BLaER1 (cell line): ENCODE results near the gene RFTN1.

ENCODE experiments used
- H3K27ac ChIP-seq: shearing (Covaris generic); formaldehyde crosslinking; 2 replicates; pipeline ENCODE4 v1.8.1; 2022
- H3K27me3 ChIP-seq: shearing (Covaris generic); formaldehyde crosslinking; 2 replicates; pipeline ENCODE4 v1.8.1; 2022
- H3K36me3 ChIP-seq: shearing (Covaris generic); formaldehyde crosslinking; 2 replicates; pipeline ENCODE4 v1.8.1; 2022
- H3K4me1 ChIP-seq: shearing (Covaris generic); formaldehyde crosslinking; 2 replicates; pipeline ENCODE4 v1.8.1; 2022
- H3K4me2 ChIP-seq: shearing (Covaris generic); formaldehyde crosslinking; 2 replicates; pipeline ENCODE4 v1.8.1; 2022
- H3K4me3 ChIP-seq: shearing (Covaris generic); formaldehyde crosslinking; 2 replicates; pipeline ENCODE4 v1.8.1; 2022
- H3K9ac ChIP-seq: shearing (Covaris generic); formaldehyde crosslinking; 2 replicates; pipeline ENCODE4 v1.8.1; 2022
- H3K9me3 ChIP-seq: shearing (Covaris generic); formaldehyde crosslinking; 2 replicates; pipeline ENCODE4 v1.8.1; 2022
- H4K20me1 ChIP-seq: shearing (Covaris generic); formaldehyde crosslinking; 2 replicates; pipeline ENCODE4 v1.8.1; 2022
- Cebpa-rat ChIP-seq: shearing (Covaris generic); IDR thresholded peaks from 2 replicates; pipeline ENCODE4 v1.8.1; 2022

RFTN1 gene

GRCh38 chr3:16461463-16462245, 51.8 kb downstream of the RFTN1 start:
- Histone ChIP-seq H3K27ac (no peak overlapping the region), H3K36me3 (peaks cover 61% of the 10 kb centered on the region), H4K20me1 (peaks cover 60% of the 10 kb centered on the region), H3K9me3 (peaks cover 12% of the 10 kb centered on the region; the same call in 1 of the 2 replicates), H3K4me1 (peaks cover 18% of the 10 kb centered on the region), H3K27me3 (no peaks in the 10 kb centered on the region), H3K9ac (no peak overlapping the region), H3K4me3 (no peak overlapping the region), H3K4me2 (no peak overlapping the region)
- no peak for TF ChIP-seq Cebpa-rat

GRCh38 chr3:16460886-16461285, 52.6 kb downstream of the RFTN1 start:
- H3K4me1 ChIP-seq: peaks cover 18% of the 10 kb centered on the region
- H3K9ac ChIP-seq: no peak overlapping the region
- H3K4me3 ChIP-seq: no peak overlapping the region
- H3K36me3 ChIP-seq: peaks cover 54% of the 10 kb centered on the region
- peaks cover 60% of the 10 kb centered on the region for H4K20me1 ChIP-seq
- H3K9me3 ChIP-seq: peaks cover 12% of the 10 kb centered on the region; the same call in 1 of the 2 replicates
- no peak for TF ChIP-seq Cebpa-rat
- H3K4me2 ChIP-seq: no peak overlapping the region
- H3K27ac ChIP-seq: no peak overlapping the region
- H3K27me3 ChIP-seq: no peaks in the 10 kb centered on the region

GRCh38 chr3:16460273-16460672, 53.2 kb downstream of the RFTN1 start:
- no peak overlapping the region for H3K4me2 ChIP-seq
- peaks cover 18% of the 10 kb centered on the region for H3K4me1 ChIP-seq

GRCh38 chr3:16456784-16457415, 56.6 kb downstream of the RFTN1 start:
- peaks cover 6% of the 10 kb centered on the region; the same call in 1 of the 2 replicates for H3K9me3 ChIP-seq
- H3K4me1 ChIP-seq: no peaks in the 10 kb centered on the region
- no peak overlapping the region for H3K9ac ChIP-seq
- H3K27me3 ChIP-seq: no peaks in the 10 kb centered on the region
- H3K36me3 ChIP-seq: peaks cover 62% of the 10 kb centered on the region
- H3K4me3 ChIP-seq: no peak overlapping the region
- no peak for TF ChIP-seq Cebpa-rat
- peaks cover 86% of the 10 kb centered on the region for H4K20me1 ChIP-seq
- H3K4me2 ChIP-seq: no peak overlapping the region
- H3K27ac ChIP-seq: no peak overlapping the region

More at GRCh38 chr3:16460273-16460672, 53.2 kb downstream of the RFTN1 start:
- Histone ChIP-seq H3K27ac (no peak overlapping the region), H4K20me1 (peaks cover 61% of the 10 kb centered on the region), H3K27me3 (no peaks in the 10 kb centered on the region), H3K9me3 (peaks cover 12% of the 10 kb centered on the region; the same call in 1 of the 2 replicates), H3K9ac (no peak overlapping the region), H3K4me3 (no peak overlapping the region), H3K36me3 (peaks cover 51% of the 10 kb centered on the region)
- TF ChIP-seq Cebpa-rat: no peak

GRCh38 chr3:16455966-16456365, 57.5 kb downstream of the RFTN1 start:
- H3K4me2 ChIP-seq: no peak overlapping the region
- H3K4me3 ChIP-seq: no peak overlapping the region
- H3K27ac ChIP-seq: no peak overlapping the region
- no peak for TF ChIP-seq Cebpa-rat
- peaks cover 6% of the 10 kb centered on the region; the same call in 1 of the 2 replicates for H3K9me3 ChIP-seq
- H3K27me3 ChIP-seq: no peaks in the 10 kb centered on the region
- H3K4me1 ChIP-seq: no peaks in the 10 kb centered on the region
- H3K36me3 ChIP-seq: peaks cover 70% of the 10 kb centered on the region
- no peak overlapping the region for H3K9ac ChIP-seq
- H4K20me1 ChIP-seq: peaks cover 86% of the 10 kb centered on the region

- Histone ChIP-seq H3K4me3 (no peak overlapping the region), H3K27me3 (no peaks in the 10 kb centered on the region), H3K9me3 (peaks cover 6% of the 10 kb centered on the region; the same call in 1 of the 2 replicates), H3K36me3 (peaks cover 74% of the 10 kb centered on the region), H4K20me1 (peaks cover 86% of the 10 kb centered on the region), H3K9ac (no peak overlapping the region), H3K4me1 (no peaks in the 10 kb centered on the region), H3K4me2 (no peak overlapping the region), H3K27ac (no peak overlapping the region)
- TF ChIP-seq Cebpa-rat: no peak
Measured at GRCh38 chr3:16455001-16455400, 58.5 kb downstream of the RFTN1 start.

- no peak overlapping the region for H3K27ac ChIP-seq
- H3K4me3 ChIP-seq: no peak overlapping the region
- peaks cover 80% of the 10 kb centered on the region for H3K36me3 ChIP-seq
- peaks cover 95% of the 10 kb centered on the region for H4K20me1 ChIP-seq
- TF ChIP-seq Cebpa-rat: no peak
- no peak overlapping the region for H3K4me2 ChIP-seq
- H3K9ac ChIP-seq: no peak overlapping the region
- H3K9me3 ChIP-seq: no peaks in the 10 kb centered on the region
- no peaks in the 10 kb centered on the region for H3K4me1 ChIP-seq
- no peaks in the 10 kb centered on the region for H3K27me3 ChIP-seq
Measured at GRCh38 chr3:16452261-16452660, 61.2 kb downstream of the RFTN1 start.

GRCh38 chr3:16449369-16449768, 64.1 kb downstream of the RFTN1 start:
- H3K27me3 ChIP-seq: no peaks in the 10 kb centered on the region
- H3K4me1 ChIP-seq: no peaks in the 10 kb centered on the region
- H3K9me3 ChIP-seq: no peaks in the 10 kb centered on the region
- no peak overlapping the region for H3K4me2 ChIP-seq
- no peak for TF ChIP-seq Cebpa-rat
- no peak overlapping the region for H3K27ac ChIP-seq
- H3K4me3 ChIP-seq: no peak overlapping the region
- H3K36me3 ChIP-seq: peaks cover 76% of the 10 kb centered on the region
- H4K20me1 ChIP-seq: peaks cover 88% of the 10 kb centered on the region
- H3K9ac ChIP-seq: no peak overlapping the region

- H4K20me1 ChIP-seq: peaks cover 84% of the 10 kb centered on the region
- H3K4me1 ChIP-seq: no peaks in the 10 kb centered on the region
- no peak overlapping the region for H3K4me2 ChIP-seq
- H3K27ac ChIP-seq: no peak overlapping the region
- TF ChIP-seq Cebpa-rat: no peak
- peaks cover 71% of the 10 kb centered on the region for H3K36me3 ChIP-seq
- H3K9ac ChIP-seq: no peak overlapping the region
- H3K9me3 ChIP-seq: no peaks in the 10 kb centered on the region
- no peaks in the 10 kb centered on the region for H3K27me3 ChIP-seq
- H3K4me3 ChIP-seq: no peak overlapping the region
Measured at GRCh38 chr3:16448639-16449070, 64.8 kb downstream of the RFTN1 start.

- H3K4me1 ChIP-seq: no peaks in the 10 kb centered on the region
Measured at GRCh38 chr3:16447135-16447534, 66.4 kb downstream of the RFTN1 start.

More at GRCh38 chr3:16447135-16447534, 66.4 kb downstream of the RFTN1 start:
- Histone ChIP-seq H3K27ac (no peak overlapping the region), H3K27me3 (no peaks in the 10 kb centered on the region), H3K4me3 (no peak overlapping the region), H3K9me3 (no peaks in the 10 kb centered on the region), H3K9ac (no peak overlapping the region), H3K4me2 (no peak overlapping the region), H4K20me1 (peaks cover 86% of the 10 kb centered on the region), H3K36me3 (peaks cover 63% of the 10 kb centered on the region)
- no peak for TF ChIP-seq Cebpa-rat
